Mesothelial cell of epicardium (in vitro differentiated cells): ENCODE results near the gene IKZF2. TPM values are rescaled to one million over a fixed set of nuclear protein-coding genes. Genes with fewer than 3 reads are reported as not detected.

Experiments
- DNase-seq, 2 experiments: peaks; one replicate each; pipeline ENCODE4 v3.0.0; 2021; ENCODE audit warnings: low spot score in 2 of 2; ENCODE audit not compliant: unreplicated experiment in 2 of 2
- H3K27ac Mint-ChIP-seq: 2 replicates; pipeline ENCODE4 v1.8.0; 2021; ENCODE audit warnings: mixed read lengths
- H3K27me3 Mint-ChIP-seq: 2 replicates; pipeline ENCODE4 v1.8.0; 2021; ENCODE audit warnings: low read depth, mixed read lengths
- H3K36me3 Mint-ChIP-seq: 2 replicates; pipeline ENCODE4 v1.8.0; 2021; ENCODE audit warnings: mixed read lengths
- H3K4me1 Mint-ChIP-seq: 2 replicates; pipeline ENCODE4 v1.8.0; 2021; ENCODE audit warnings: mixed read lengths
- H3K4me3 Mint-ChIP-seq: 2 replicates; pipeline ENCODE4 v1.8.0; 2021; ENCODE audit warnings: mild to moderate bottlenecking, moderate library complexity, mixed read lengths
- H3K9me3 Mint-ChIP-seq: 2 replicates; pipeline ENCODE4 v1.8.0; 2021; ENCODE audit warnings: mixed read lengths
- total RNA-seq: library from RNA; stranded (reverse); gene quantifications from 3 replicates; pipeline ENCODE4 v1.2.1, GENCODE V29; 2021
- TF ChIP-seq, protein P1 (sequence below): fragments of 200-600 bp; sonication (generic); IDR thresholded peaks from one replicate; pipeline ENCODE4 v1.5.0; 2021; ENCODE audit warnings: antibody characterized with exemption; ENCODE audit not compliant: unreplicated experiment

IKZF2 gene
- total RNA-seq, 1 donor from 2014 or later, result 44.8 TPM

DNA sequence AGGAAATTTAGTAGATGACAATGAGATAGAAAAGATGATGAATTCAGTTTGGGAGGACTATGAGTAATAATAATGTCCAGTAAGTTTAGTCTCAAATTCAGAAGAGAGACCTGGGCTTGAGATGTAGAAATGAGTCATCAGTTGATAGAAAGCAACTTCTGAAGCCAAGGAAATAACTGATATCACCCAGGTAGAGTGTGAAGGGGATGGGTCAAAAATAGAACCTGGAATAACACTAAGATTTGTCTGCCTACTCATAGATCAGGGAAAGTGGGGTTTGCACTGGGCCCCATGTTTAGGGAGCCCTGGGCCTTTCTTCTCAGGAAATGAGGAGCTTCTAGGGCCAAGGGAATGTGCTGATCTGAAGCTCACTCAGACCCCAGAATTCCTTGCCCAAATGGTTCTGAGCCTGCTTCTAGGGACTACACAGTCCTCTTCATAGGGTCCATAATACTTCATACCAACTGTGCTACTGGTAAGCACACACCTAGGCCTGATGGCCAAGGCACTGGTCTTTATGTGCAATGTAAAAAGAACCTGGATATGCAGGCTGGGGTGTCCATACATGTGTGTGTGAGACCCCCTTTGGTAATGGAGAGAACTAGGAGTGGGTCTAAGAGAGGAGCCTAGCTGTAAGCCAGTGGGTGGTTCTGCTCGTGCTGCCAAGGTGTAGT lies 141.2 kb downstream of the IKZF2 start:
- peaks cover 10% of the 10 kb centered on the region for H3K9me3 Mint-ChIP-seq
- no peak overlapping the region for H3K4me3 Mint-ChIP-seq
- no peaks in the 10 kb centered on the region for H3K27me3 Mint-ChIP-seq
- no peak overlapping the region for H3K27ac Mint-ChIP-seq
- TF ChIP-seq, protein P1, sequence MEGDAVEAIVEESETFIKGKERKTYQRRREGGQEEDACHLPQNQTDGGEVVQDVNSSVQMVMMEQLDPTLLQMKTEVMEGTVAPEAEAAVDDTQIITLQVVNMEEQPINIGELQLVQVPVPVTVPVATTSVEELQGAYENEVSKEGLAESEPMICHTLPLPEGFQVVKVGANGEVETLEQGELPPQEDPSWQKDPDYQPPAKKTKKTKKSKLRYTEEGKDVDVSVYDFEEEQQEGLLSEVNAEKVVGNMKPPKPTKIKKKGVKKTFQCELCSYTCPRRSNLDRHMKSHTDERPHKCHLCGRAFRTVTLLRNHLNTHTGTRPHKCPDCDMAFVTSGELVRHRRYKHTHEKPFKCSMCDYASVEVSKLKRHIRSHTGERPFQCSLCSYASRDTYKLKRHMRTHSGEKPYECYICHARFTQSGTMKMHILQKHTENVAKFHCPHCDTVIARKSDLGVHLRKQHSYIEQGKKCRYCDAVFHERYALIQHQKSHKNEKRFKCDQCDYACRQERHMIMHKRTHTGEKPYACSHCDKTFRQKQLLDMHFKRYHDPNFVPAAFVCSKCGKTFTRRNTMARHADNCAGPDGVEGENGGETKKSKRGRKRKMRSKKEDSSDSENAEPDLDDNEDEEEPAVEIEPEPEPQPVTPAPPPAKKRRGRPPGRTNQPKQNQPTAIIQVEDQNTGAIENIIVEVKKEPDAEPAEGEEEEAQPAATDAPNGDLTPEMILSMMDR, result no peak
- H3K36me3 Mint-ChIP-seq, result peaks cover 23% of the 10 kb centered on the region
- H3K4me1 Mint-ChIP-seq, result peaks cover 7% of the 10 kb centered on the region
- DNase-seq, result no peak

DNA sequence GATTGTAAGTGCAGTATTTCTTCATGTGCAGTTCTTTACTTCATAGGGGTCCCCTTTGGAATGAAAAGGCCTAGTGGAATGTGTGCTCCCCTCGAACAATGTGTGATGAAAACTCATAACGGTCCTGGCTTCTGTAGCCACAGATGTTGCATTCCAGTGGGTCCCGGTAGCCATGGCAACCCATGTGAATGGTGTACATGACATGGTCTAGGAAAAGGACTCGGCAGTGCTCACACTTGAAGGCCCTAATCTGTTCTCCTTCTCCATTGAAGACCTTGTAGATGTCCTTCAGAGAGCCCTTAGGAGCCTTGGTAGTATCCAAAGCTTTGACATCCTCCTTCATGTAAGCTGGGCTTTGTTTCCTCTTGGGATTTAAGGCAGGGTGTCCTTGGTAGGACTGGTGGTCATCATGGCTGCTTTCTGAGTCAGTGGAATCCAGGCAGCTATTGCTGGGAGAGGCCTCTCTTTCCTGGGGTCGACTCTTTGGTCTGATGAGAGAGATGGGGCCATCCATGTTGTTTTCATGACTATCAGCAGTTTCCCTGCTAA lies 144.0 kb downstream of the IKZF2 start:
- TF ChIP-seq, protein P1, result no peak
- H3K9me3 Mint-ChIP-seq, result peaks cover 10% of the 10 kb centered on the region
- H3K4me3 Mint-ChIP-seq, result no peak overlapping the region
- peaks cover 4% of the 10 kb centered on the region for H3K4me1 Mint-ChIP-seq
- H3K27me3 Mint-ChIP-seq, result no peaks in the 10 kb centered on the region
- DNase-seq, result no peak
- H3K36me3 Mint-ChIP-seq, result peaks cover 23% of the 10 kb centered on the region
- no peak overlapping the region for H3K27ac Mint-ChIP-seq

DNA sequence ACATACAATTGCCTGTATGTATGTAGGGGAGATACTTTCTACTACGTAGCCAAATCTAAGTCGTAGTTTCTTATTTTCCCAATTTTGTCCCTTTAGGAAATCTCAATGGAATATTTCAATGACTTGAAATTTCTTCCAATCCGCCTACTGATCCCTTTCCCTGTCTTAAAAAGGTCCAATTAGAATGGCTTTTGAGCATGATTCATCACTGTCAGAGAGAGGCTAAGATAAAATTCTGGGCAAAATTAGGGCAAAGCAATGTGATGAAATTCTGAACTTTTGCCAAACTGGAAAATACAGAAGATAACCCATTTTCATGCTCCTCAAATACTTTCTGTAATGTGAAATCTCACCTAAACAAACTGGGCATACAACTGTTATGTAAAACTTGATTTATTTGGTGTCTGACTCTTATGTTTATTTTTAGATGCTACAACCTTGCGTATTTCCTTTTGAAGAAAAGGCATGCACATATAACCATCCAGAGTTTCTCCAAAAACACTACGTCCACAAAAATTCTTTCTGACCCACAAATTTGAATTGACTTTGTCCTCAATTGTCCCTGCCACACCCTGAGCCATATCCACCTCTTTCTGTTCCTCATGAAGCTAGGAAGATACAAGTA lies 147.1 kb downstream of the IKZF2 start:
- Mint-ChIP-seq H3K4me3 (no peak overlapping the region), H3K27me3 (no peaks in the 10 kb centered on the region), H3K4me1 (peaks cover 13% of the 10 kb centered on the region), H3K36me3 (peaks cover 2% of the 10 kb centered on the region), H3K27ac (no peak overlapping the region), H3K9me3 (no peaks in the 10 kb centered on the region)
- DNase-seq, result no peak
- TF ChIP-seq, protein P1, result no peak

DNA sequence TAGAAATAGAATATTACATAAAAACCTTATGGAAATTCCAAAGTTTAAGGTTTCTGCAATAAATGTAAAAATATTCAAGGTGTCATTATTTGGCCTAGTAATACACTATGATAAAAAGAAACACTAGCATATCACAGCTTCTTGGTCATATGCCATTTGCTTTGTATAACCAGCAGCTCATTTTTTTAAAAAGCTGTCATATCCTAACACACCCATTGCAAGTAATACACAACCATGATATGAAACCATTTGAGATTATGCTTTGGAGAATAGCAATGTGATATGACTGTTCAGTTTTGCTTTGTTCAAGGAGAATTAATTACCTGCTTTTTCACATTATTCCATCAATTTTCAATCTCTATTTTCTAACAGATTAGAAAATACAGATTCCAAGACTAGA lies 149.0 kb downstream of the IKZF2 start:
- Mint-ChIP-seq H3K27ac (no peak overlapping the region), H3K4me1 (peaks cover 13% of the 10 kb centered on the region), H3K27me3 (no peaks in the 10 kb centered on the region), H3K9me3 (no peaks in the 10 kb centered on the region), H3K36me3 (peaks cover 2% of the 10 kb centered on the region), H3K4me3 (no peak overlapping the region)
- TF ChIP-seq, protein P1, result no peak
- DNase-seq, result no peak

DNA sequence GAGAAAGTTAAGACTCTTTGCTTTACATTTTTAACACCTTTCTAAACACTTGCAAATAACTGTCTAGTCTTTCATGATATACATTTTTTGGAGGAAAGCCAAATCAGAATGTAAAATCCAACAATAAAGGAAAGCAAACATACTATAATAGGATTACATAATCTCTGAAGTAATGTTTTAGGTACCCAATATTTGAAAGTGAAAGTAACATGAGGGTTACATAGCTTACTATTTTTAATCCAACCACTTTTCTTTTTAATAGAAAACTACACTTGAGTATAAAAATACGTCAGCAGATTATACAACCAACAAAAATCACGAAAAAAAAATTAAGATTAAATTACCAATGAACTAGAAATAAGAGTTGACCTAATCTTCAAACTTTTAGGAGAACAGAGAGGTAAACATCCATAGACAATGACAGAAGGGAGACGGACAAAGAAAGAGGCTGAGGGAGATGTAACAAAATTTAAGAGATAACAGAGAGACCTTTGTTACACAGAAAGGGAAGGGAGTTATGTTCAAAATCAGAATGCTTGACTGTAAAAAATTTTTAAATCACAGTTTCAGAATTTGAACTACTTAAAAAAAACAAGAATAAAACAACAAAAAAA lies 150.0 kb downstream of the IKZF2 start:
- Mint-ChIP-seq H3K4me3 (no peak overlapping the region), H3K27ac (no peak overlapping the region)

More for the DNA sequence above, 150.0 kb downstream of the IKZF2 start:
- H3K4me1 Mint-ChIP-seq, result peaks cover 13% of the 10 kb centered on the region
- no peaks in the 10 kb centered on the region for H3K36me3 Mint-ChIP-seq
- DNase-seq, result no peak
- TF ChIP-seq, protein P1, result no peak
- no peaks in the 10 kb centered on the region for H3K27me3 Mint-ChIP-seq
- no peaks in the 10 kb centered on the region for H3K9me3 Mint-ChIP-seq
